CD8-positive, alpha-beta memory T cell (primary cell): ENCODE measurements around the gene CSTB. TPM values are rescaled to one million over a fixed set of nuclear protein-coding genes. Genes with fewer than 3 reads are reported as not detected.

Source experiments
- CTCF ChIA-PET: fragments of 350-600 bp; sonication (Branson Sonifier 250); formaldehyde crosslinking; loops from one replicate; lab custom pipeline; 2021; ENCODE audit warnings: antibody characterized with exemption; lab: Charles Lee
- POLR2A ChIA-PET: fragments of 350-600 bp; sonication (Branson Sonifier 250); formaldehyde crosslinking; loops from one replicate; lab custom pipeline; 2021; ENCODE audit warnings: antibody characterized with exemption; lab: Charles Lee
- DNase-seq, 5 donors: peaks; one replicate each; pipeline versions ENCODE4 v3.0.0 to v3.0.0-alpha.2; 2020 to 2022; ENCODE audit warnings: mixed read lengths in 1 of 5
- H3K27ac ChIP-seq: one replicate; pipeline ENCODE4 v1.7.0; 2013; ENCODE audit warnings: low read depth, mild to moderate bottlenecking, low read length, moderate library complexity
- H3K27me3 ChIP-seq: 2 replicates; pipeline ENCODE4 v1.7.0; 2013; ENCODE audit warnings: low read length, mild to moderate bottlenecking; ENCODE audit not compliant: insufficient read depth, poor library complexity, severe bottlenecking
- H3K36me3 ChIP-seq: 2 replicates; pipeline ENCODE4 v1.7.0; 2013; ENCODE audit warnings: mild to moderate bottlenecking, low read length, moderate library complexity; ENCODE audit not compliant: insufficient read depth
- H3K4me1 ChIP-seq: 2 replicates; pipeline ENCODE4 v1.7.0; 2013; ENCODE audit warnings: mild to moderate bottlenecking, low read length, moderate library complexity; ENCODE audit not compliant: insufficient read depth
- H3K4me3 ChIP-seq: 2 replicates; pipeline ENCODE4 v1.7.0; 2013; ENCODE audit warnings: mild to moderate bottlenecking, low read length
- H3K9me3 ChIP-seq: 2 replicates; pipeline ENCODE4 v1.7.0; 2013; ENCODE audit warnings: mild to moderate bottlenecking, low read length
- H3K27ac Mint-ChIP-seq, 8 donors: one replicate each; pipeline ENCODE4 v1.8.0; 2020 to 2021; ENCODE audit warnings: mixed read lengths in 8 of 8, mild to moderate bottlenecking in 6 of 8, inconsistent platforms in 3 of 8, moderate library complexity in 3 of 8
- H3K27me3 Mint-ChIP-seq, 2 donors: one replicate each; pipeline ENCODE4 v1.8.0; 2020 to 2021; ENCODE audit warnings: mixed read lengths in 2 of 2, mild to moderate bottlenecking in 1 of 2, moderate library complexity in 1 of 2
- H3K36me3 Mint-ChIP-seq, 3 donors: one replicate each; pipeline ENCODE4 v1.8.0; 2020 to 2021; ENCODE audit warnings: mixed read lengths in 3 of 3, inconsistent platforms in 1 of 3, mild to moderate bottlenecking in 1 of 3
- H3K4me1 Mint-ChIP-seq, 3 donors: one replicate each; pipeline ENCODE4 v1.8.0; 2020 to 2021; ENCODE audit warnings: mixed read lengths in 3 of 3, inconsistent platforms in 1 of 3, mild to moderate bottlenecking in 1 of 3
- H3K4me3 Mint-ChIP-seq, 7 donors: one replicate each; pipeline ENCODE4 v1.8.0; 2020 to 2021; ENCODE audit warnings: mixed read lengths in 7 of 7, mild to moderate bottlenecking in 6 of 7, moderate library complexity in 4 of 7, inconsistent platforms in 2 of 7
- H3K9me3 Mint-ChIP-seq, 5 donors: one replicate each; pipeline ENCODE4 v1.8.0; 2020 to 2022; ENCODE audit warnings: mixed read lengths in 5 of 5, mild to moderate bottlenecking in 3 of 5, moderate library complexity in 2 of 5, inconsistent platforms in 1 of 5
- polyA plus RNA-seq: library from polyadenylated mRNA; unstranded; fragments of 300-500 nt; fragmentation: Illumina TruSeq; gene quantifications from one replicate; pipeline ENCODE4 v1.2.3, GENCODE V29; 2021
- total RNA-seq, 2 experiments: library from RNA; stranded (reverse); gene quantifications; one replicate each; pipeline ENCODE4 v1.2.3, GENCODE V29; 2021

The CSTB gene
- total and polyA plus RNA-seq, 3 experiments from 2014 or later: 48.0 to 79.1 (median 48.4) TPM

DNA sequence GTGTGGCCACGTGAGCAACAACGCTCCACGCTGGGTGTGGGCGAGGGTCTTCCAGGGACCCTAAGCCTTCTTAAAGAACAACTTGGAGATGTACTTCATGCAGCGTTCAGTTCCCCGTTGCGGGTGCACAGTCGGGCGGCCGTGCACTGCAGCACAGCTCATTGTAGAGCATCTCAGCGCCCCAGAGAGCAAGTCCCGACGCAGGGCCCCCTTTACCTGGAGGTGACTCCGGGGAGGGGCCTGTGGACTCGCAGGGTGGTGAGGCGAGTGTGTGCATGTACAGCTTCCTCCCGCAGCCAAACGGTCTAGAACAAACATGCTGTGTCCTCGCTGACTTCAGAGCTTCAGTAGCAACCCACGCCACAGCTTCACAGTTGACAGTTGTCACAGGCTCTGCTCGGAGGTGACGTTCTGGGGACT, 32.7 kb upstream of the CSTB start:
- Mint-ChIP-seq H3K9me3 (no peaks in the 10 kb centered on the region), H3K4me1 (peaks cover 3 to 8% (median 6%) of the 10 kb centered on the region in 3 donors), H3K27ac (no peak overlapping the region), H3K4me3 (no peak overlapping the region), H3K36me3 (peaks cover 0 to 9% (median 0%) of the 10 kb centered on the region in 3 donors), H3K27me3 (peaks cover 0 to 1% of the 10 kb centered on the region in 2 donors)
- H3K4me1 ChIP-seq: peaks cover 7% of the 10 kb centered on the region
- no peak for DNase-seq
- no peaks in the 10 kb centered on the region for H3K27me3 ChIP-seq
- H3K9me3 ChIP-seq: no peaks in the 10 kb centered on the region
- H3K4me3 ChIP-seq: no peak overlapping the region
- ChIA-PET POLR2A (no interaction called here), CTCF (interaction anchor here (1.4 kb wide), 1 partner anchor 109 kb away, joined by 4 read pairs; no protein-coding TSS in a partner anchor)
- no peak overlapping the region for H3K27ac ChIP-seq
- no peaks in the 10 kb centered on the region for H3K36me3 ChIP-seq

DNA sequence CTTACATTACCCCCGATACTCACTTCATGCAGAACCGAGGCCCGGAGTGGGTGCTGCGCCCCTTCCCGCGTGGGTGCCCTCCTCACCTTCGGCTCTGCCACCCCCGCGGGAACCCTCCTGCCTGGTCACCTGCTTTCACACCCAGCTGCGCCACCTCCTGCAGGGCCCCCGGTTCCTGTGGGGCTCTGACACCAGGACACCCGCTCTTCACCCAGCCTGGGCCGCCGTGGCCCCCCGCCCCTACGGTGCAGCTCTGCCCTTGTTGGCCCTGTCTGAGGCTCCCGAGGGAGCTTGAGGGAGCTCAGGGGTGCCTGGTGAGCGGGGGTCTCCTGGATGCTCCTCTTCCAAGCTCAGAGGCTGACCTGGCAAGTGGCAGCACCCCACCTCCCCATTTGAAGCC, 32.3 kb upstream of the CSTB start:
- DNase-seq: no peak
- peaks cover 3 to 8% (median 6%) of the 10 kb centered on the region in 3 donors for H3K4me1 Mint-ChIP-seq
- no peak overlapping the region for H3K4me3 ChIP-seq
- no peaks in the 10 kb centered on the region for H3K9me3 Mint-ChIP-seq
- peaks cover 0 to 1% of the 10 kb centered on the region in 2 donors for H3K27me3 Mint-ChIP-seq
- no peak overlapping the region for H3K4me3 Mint-ChIP-seq
- no peaks in the 10 kb centered on the region for H3K27me3 ChIP-seq
- no peaks in the 10 kb centered on the region for H3K9me3 ChIP-seq
- no peaks in the 10 kb centered on the region for H3K36me3 ChIP-seq
- peaks cover 7% of the 10 kb centered on the region for H3K4me1 ChIP-seq
- peaks cover 0 to 13% (median 0%) of the 10 kb centered on the region in 3 donors for H3K36me3 Mint-ChIP-seq
- H3K27ac Mint-ChIP-seq: no peak overlapping the region
- H3K27ac ChIP-seq: no peak overlapping the region
- CTCF ChIA-PET: interaction anchor here (1.4 kb wide), 1 partner anchor 110 kb away, joined by 4 read pairs; no protein-coding TSS in a partner anchor
- POLR2A ChIA-PET: no interaction called here

DNA sequence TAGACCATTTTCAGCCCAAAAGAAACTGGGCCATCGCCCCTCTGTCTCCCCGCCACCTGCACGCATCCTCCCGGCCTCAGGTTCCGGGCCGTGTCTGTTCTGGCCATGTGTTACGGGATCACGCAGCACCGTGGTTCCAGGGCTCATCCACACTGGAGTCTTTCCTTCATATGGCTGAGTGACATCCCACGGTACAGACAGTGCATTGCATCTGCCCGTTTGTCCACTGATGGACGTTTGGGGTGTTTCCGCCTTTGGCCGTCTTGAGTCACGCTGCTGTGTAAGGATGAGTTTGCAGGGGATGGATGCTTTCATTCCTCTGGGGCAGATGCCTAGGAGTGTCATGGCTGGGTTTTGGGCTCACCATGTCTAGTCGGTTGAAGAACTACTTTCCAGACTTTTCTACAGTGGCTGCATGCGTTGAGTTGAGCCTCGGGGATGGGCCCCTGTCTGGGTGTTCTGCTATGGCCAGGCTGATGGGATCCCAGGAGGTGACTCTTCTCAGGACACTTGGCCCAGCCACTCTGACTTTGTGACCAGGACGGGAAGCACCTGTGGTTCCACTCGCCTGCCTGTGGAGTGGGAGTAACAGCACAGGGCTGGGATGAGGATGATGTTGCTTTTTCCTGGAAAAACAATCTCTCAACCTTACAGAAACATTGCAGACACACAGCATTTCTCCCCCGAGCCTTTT, 30.1 kb upstream of the CSTB start:
- ChIA-PET POLR2A (no interaction called here), CTCF (no interaction called here)
- Mint-ChIP-seq H3K4me3 (no peak overlapping the region), H3K4me1 (peaks cover 3 to 6% (median 5%) of the 10 kb centered on the region in 3 donors), H3K27me3 (peaks cover 0 to 1% of the 10 kb centered on the region in 2 donors), H3K36me3 (peaks cover 0 to 36% (median 1%) of the 10 kb centered on the region in 3 donors), H3K9me3 (no peaks in the 10 kb centered on the region), H3K27ac (peak overlapping the region in 3 of 8 donors; percentile 23 to 75 (median 55))
- Histone ChIP-seq H3K4me3 (no peak overlapping the region), H3K36me3 (peaks cover 5% of the 10 kb centered on the region), H3K27me3 (no peaks in the 10 kb centered on the region), H3K4me1 (peaks cover 7% of the 10 kb centered on the region), H3K27ac (no peak overlapping the region), H3K9me3 (no peaks in the 10 kb centered on the region)
- no peak for DNase-seq

DNA sequence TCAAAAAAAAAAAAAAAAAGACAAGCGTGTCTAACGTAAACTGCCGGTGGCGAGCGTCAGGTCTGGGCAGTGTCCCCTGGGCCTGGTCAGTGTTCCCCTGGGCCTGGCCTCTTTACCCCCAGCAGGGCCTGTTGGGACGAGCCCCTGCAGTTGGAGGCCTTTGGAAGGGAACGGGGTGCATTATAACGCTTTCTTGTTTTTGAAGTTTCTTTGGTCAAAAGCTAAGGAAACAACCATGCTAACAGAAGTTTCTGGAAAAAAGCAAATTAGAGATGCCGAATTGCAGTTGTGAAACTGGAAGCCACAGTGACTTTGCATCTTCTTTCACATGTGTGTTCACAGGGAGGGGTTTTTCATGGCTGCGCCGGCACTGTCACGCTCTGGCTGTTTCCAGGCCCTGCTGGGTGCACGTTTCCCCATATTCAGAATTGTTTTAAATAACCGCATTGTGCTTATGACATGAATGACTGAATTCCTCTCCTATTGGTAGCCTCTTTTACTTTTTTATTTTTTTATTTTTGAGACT, 29.2 kb upstream of the CSTB start:
- CTCF ChIA-PET: no interaction called here
- H3K27ac ChIP-seq: no peak overlapping the region

DNA sequence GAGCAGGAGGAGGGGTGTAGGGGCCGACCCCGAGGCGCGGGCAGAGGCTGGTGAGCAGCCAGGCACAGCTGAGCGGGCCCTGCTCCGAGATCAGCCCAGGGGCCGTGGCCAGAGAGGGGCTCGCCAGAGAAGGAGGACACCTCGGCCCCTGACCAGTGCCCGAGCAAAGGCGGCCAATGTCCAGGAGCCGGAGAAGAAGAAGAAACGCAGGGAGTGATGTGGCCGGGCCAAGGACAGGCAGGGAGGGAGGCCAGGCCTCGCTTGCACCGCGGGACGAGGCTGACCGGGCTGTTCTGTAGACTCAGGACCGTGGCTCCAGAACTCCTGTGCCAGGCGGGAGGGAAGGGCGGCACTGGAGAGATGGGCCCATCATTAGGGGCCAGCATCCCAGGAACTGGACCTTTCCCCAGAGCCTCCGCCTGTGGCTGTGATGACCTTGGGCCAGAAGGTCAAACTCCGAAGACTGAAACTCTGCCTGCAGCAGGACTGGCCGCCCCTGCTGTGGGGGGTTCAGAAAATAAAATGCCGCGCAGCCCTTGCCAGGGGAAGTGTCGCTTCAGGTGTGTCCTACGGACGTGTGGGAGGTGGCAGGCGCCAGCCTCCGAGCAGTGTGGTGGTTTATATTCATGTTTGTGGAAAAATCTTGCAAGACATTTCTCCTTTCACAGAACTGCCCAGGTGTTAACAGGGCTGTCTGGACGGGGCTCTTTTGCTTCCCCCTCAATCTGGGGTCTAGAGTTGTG, 27.6 kb upstream of the CSTB start:
- Histone ChIP-seq H3K4me3 (no peak overlapping the region), H3K9me3 (no peaks in the 10 kb centered on the region), H3K36me3 (peaks cover 12% of the 10 kb centered on the region), H3K4me1 (no peaks in the 10 kb centered on the region), H3K27ac (no peak overlapping the region), H3K27me3 (no peaks in the 10 kb centered on the region)
- POLR2A ChIA-PET: no interaction called here
- Mint-ChIP-seq H3K4me3 (no peak overlapping the region), H3K27ac (peak overlapping the region in 1 of 8 donors; percentile 29), H3K4me1 (no peaks in the 10 kb centered on the region), H3K9me3 (no peaks in the 10 kb centered on the region), H3K27me3 (peaks cover 0 to 1% of the 10 kb centered on the region in 2 donors), H3K36me3 (peaks cover 0 to 59% (median 5%) of the 10 kb centered on the region in 3 donors)
- CTCF ChIA-PET: no interaction called here
- DNase-seq: no peak

More for the DNA sequence above, 29.2 kb upstream of the CSTB start:
- no peak for DNase-seq
- H3K27ac Mint-ChIP-seq: peak overlapping the region in 1 of 8 donors; percentile 15
- Histone ChIP-seq H3K27me3 (no peaks in the 10 kb centered on the region), H3K4me1 (no peaks in the 10 kb centered on the region), H3K36me3 (peaks cover 5% of the 10 kb centered on the region), H3K9me3 (no peaks in the 10 kb centered on the region), H3K4me3 (no peak overlapping the region)
- POLR2A ChIA-PET: no interaction called here
- H3K27me3 Mint-ChIP-seq: peaks cover 0 to 1% of the 10 kb centered on the region in 2 donors
- peaks cover 0 to 44% (median 5%) of the 10 kb centered on the region in 3 donors for H3K36me3 Mint-ChIP-seq
- H3K4me3 Mint-ChIP-seq: no peak overlapping the region
- H3K4me1 Mint-ChIP-seq: no peaks in the 10 kb centered on the region
- H3K9me3 Mint-ChIP-seq: no peaks in the 10 kb centered on the region

DNA sequence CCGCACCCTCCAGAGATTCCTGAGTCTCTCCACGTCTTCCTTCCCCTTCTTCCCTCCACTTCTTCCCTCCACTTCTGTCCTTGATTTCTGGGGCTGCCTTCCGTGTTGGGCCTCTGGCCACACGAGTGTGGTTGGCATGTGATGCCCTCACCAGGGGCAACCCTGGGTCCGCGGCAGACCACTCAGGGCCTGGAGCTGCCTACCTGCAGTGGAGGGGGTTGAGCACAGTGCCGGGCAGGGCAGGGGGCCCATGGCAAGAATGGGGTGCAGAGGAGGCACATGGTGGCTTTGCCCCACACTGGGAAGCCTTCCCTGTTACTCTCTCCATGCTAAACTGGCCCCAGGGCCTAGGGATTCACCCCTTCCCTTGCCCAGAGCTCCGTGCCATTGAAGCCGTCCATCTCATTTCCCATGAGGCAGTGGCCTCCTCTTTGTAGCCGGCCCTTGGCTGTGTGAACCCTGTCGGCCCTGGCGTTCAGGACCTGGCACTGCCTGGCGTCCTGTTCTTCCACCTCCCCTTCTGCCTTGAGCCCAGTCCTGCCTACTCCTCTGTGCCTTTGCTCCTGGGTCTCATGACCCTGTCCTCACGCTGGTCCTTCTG, 26.7 kb upstream of the CSTB start:
- no peak for DNase-seq
- ChIA-PET POLR2A (no interaction called here), CTCF (no interaction called here)
- Histone ChIP-seq H3K36me3 (peaks cover 18% of the 10 kb centered on the region), H3K4me1 (no peaks in the 10 kb centered on the region), H3K27ac (no peak overlapping the region), H3K27me3 (no peaks in the 10 kb centered on the region), H3K4me3 (no peak overlapping the region), H3K9me3 (no peaks in the 10 kb centered on the region)
- Mint-ChIP-seq H3K4me1 (no peaks in the 10 kb centered on the region), H3K4me3 (no peak overlapping the region), H3K27ac (no peak overlapping the region), H3K27me3 (peaks cover 0 to 1% of the 10 kb centered on the region in 2 donors), H3K9me3 (no peaks in the 10 kb centered on the region), H3K36me3 (peaks cover 0 to 68% (median 5%) of the 10 kb centered on the region in 3 donors)

DNA sequence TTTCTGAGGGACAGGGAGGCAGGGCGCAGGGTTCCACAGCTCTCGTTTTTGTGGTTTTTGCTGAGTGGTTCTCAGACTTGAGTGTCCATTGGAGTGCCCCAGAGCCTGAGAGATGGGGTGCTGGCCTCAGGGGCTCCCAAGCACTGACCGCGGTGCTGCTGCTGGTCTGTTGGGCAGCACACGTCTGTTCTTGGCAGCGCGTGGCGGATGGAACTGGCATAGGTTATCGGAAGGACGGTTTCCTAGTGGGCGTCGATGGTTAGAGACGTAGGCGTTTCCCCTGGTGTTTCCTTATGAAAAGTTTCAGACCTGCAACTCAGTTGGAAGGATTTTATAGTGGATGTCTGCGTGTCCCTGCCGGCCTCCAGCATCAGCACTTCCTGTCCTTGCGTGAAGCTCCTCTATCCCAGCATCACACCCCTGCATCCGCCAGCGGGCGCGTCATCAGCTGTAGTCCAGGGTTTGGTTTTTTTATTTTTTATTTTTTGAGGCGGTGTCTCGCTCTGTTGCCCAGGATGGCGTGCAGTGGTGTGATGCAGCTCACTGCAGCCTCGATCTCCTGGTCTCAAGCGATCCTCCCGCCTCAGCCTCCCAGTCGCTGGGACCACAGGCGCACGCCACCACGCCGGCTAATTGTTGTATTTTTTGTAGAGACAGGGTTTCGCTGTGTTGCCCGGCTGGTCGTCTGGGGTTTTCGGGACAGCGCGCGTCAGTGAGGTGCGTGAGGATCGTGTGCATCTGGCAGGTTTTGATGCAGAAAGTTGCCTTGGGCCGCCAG, 25.1 kb upstream of the CSTB start:
- ChIA-PET CTCF (interaction anchor here (1.3 kb wide), 1 partner anchor 139 kb away, joined by 4 read pairs; no protein-coding TSS in a partner anchor), POLR2A (no interaction called here)
- Mint-ChIP-seq H3K4me1 (no peaks in the 10 kb centered on the region), H3K27me3 (peaks cover 0 to 1% of the 10 kb centered on the region in 2 donors), H3K36me3 (peaks cover 0 to 83% (median 5%) of the 10 kb centered on the region in 3 donors), H3K9me3 (no peaks in the 10 kb centered on the region), H3K27ac (peak overlapping the region in 1 of 8 donors; percentile 50), H3K4me3 (no peak overlapping the region)
- Histone ChIP-seq H3K9me3 (no peaks in the 10 kb centered on the region), H3K27me3 (no peaks in the 10 kb centered on the region), H3K4me3 (no peak overlapping the region), H3K27ac (no peak overlapping the region), H3K4me1 (no peaks in the 10 kb centered on the region), H3K36me3 (peaks cover 32% of the 10 kb centered on the region)
- no peak for DNase-seq
